Activated CD4-positive, alpha-beta T cell treated with anti-CD3 and anti-CD28 coated beads for 24 hours (primary cell): ENCODE data around the gene NDUFA13.

Experiments used
- DNase-seq, 2 donors: peaks; one replicate each; pipeline ENCODE4 v3.0.0-alpha.2; 2020; ENCODE audit warnings: low read depth in 2 of 2

Gene NDUFA13

DNA sequence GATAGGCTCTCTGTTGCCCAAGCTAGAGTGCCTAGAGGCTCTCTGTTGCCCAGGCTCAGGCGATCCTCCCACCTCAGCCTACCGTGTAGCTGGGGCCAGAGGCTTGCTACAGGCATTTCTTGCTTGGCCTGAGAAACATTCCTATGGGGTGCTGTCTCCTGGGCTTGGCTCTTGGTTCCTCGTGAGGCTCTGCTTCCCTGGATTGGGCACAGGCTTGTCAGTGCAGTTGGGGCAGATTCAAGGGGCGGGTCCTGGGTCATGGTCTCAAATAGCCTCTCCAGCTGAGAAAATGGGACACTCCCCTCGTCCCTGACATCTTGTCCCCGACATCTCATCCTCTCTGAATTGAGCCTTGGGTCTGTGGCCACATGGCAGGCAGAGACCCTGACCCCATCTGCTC is 5.6 kb upstream of the NDUFA13 start:
- DNase-seq = no peak

- no peak for DNase-seq
Observed at GRCh38 chr19:19513682-19514081, 2.3 kb upstream of the NDUFA13 start.

DNA sequence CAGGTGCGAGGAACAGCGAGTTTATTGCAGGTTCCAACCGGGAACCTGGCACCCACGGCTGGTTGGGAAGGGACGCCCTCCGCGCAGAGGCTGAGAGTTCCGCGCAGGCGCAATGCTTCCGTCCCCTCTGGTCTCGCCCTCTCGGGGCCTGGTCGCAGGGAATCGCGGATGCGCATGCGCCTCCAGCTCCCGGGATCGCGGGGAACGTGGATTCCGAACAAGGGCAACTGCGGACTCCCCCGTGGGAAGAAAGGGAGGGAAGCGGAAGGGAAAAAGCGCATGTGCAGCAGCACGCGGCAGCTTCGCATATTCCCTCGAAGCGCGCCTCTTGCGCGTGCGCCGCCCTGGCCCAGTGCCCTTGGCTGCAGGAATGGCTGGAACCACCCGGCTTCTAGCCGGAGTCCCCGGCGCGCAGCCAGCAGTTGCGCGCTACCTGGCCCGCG is 1.8 kb upstream of the NDUFA13 start:
- DNase-seq = no peak

DNA sequence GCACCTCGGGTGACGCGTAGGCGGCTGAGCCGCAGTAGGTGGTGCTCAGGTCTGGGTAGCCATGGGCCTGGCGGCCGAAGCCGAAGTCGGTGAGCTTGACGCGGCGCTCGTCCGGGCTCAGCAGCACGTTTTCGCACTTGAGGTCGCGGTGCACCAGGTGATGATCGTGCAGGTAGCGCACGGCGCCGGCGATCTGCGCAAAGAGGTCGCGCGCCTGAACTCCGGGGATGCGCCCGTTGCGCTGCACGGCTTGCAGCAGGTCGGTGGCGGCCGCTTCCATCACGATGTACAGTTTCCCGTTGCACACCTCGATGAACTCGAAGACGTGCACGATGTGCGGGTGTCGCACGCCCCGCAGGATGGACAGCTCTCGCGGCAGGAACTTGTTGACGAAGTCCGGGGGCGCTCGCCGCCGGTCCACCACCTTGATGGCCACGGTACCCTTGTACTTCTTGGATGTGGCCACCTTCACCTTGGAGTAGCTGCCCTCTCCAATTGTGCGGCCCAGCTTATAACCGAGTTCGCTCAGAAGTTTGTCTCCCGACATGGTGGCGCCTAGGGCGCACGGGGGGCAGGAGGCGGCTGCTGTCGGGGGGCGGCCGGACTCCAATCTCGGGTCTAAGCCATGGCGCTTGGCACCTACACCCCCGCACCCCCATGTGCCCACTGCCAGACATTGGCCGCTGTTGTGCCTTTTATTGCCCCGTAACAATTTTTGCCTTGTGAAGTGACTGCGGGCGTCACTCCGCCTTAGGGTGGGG is 964 bp upstream of the NDUFA13 start, which contains the start of gene TSSK6:
Gene TSSK6 (minus strand): TSS at position 668 of the 761 bp plus-strand sequence. CDS start 121 bp downstream, at position 547.
- no peak for DNase-seq

DNA sequence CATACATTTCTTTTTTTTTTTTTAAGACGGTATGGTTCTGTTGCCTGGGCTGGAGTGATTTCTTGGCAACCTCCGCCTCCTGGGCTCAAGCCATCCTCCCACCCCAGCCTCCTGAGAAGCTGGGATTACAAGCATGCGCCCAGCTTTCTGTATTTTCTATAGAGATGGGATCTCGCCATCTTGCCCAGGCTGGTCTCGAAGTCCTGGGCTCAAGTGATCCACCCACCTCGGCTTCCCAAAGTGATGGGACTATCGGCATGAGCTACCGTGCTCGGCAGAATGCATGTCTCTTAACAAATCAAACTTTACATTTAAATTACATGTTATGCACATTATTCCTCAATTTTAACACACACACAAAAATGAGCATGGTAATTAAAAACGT is 1.2 kb downstream of the NDUFA13 start:
- DNase-seq = no peak

GRCh38 chr19:19520989-19521388 is 5.0 kb downstream of the NDUFA13 start:
- DNase-seq = no peak

DNA sequence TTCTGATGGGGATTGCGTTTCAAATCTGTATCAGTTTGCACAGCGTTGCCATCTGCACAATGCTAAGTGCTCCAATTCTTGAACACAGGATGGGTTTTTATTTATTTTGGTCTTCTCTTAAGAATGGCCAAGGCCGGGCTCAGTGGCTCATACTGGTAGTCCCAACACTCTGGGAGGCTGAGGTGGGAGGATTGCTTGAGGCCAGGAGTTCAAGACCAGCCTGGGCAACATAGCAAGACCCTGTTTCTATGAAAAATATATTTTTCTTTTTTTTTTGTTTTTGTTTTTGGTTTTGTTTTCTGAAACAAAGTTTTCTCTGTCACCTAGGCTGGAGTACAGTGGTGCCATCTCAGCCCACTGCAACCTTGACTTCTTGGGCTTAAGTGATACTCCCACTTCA is 7.2 kb downstream of the NDUFA13 start:
- no peak for DNase-seq

DNA sequence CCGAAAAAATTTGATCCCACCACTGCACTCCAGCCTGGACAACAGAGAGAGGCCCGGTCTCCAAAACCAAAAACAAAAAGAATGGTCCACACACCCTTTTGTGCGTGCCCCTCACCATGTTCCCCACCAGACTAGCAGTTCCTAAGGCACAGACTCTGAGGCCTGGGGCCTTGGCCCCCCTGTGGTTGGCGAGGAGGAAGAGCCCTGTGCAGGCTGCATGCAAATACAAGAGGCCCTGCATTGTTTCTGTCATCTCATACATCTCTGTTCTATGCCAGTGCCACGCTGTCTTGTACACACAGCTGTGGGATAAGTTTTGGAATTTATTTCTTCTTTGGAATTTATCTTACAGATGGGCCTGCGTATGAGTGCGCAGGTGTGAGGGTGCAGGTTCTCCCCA is 8.0 kb downstream of the NDUFA13 start:
- DNase-seq = no peak

DNA sequence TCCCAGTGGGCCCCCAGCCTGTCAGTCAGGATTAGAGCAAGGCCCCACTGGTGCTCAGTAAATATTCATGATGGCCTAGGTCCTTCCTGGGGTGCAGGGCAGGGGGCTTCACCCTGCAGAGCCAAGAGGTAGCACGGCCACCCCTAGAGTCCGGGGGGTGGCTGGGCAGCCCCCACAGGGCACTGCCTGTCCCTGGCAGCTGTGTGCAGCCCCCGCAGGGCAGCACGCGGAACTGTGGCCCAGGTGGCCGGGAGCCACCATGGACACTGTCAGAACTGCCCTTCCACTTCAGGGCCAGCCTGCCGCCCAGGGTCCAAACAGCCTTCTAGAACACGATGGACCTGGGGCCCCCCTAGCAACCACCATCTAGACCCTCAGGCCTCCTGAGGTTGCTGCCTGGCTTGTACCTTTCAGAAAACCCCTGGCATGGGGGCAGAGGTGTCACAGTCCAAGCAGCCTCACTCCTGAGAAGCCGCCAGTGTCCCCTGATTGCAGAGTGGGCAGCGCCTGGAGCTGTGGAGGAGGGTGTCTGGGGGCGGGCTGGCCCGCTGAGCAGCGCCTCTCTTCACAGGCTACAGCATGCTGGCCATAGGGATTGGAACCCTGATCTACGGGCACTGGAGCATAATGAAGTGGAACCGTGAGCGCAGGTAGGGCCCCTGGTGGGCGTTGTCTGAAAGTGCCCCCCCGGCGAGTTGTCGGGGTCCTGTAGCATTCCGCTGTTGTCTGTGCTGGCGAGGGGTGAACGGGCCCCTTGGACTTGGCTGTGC is 9.8 kb downstream of the NDUFA13 start:
- no peak for DNase-seq

GRCh38 chr19:19526581-19527370 is 10.8 kb downstream of the NDUFA13 start:
- DNase-seq = no peak

DNA sequence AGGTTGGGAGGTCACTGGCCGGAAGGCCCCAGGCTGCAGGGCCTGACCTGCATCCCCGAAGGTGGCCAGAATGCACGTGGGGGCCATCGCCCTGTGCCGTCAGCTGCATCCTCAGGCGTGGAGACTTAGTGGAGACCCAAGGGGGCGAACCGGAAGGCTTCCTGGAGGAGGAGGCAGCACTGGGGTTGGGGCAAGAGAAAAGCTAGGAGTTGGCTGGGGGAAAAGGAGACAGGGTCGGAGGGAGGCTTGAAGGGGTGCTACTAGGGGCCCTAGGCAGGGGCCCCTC is 11.3 kb downstream of the NDUFA13 start:
- DNase-seq = no peak

- DNase-seq = no peak
Observed at GRCh38 chr19:19527674-19528625, 11.9 kb downstream of the NDUFA13 start.

DNA sequence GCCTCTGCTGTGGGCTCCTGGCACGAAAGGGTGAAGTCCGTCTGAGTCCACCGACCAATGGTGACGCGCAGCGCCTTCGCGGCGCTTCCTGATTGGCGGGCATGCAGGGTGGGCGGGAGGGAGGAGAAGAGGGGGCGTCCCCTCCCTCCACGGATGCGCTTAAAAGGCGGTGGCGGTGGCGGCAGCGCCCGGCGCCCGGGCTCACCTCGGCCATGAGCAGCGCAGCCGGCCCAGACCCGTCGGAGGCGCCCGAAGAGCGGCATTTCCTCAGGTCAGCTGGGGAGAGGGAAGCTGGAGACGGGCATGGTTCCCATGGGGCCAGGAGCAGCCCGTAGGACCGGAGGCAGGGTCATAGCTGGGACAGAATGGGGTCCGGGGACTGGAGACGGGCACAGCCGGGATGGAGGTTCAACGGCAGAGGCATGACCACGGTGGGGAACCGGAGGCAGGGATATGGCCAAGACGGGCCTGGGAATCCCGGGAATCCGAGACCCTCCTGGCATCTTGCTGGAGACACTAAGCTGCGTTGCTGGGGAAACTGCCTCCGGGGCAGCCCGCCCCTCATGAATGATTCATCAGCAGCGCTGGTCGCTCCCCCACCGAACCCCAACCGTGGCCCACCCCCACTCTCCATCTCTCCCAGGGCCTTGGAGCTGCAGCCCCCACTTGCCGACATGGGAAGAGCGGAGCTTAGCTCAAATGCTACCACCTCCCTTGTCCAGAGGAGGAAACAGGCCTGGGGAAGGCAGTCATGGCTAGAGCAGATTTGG is 12.9 kb downstream of the NDUFA13 start, which contains the start of gene YJEFN3:
Gene YJEFN3 (plus strand): TSS at position 191 of the 770 bp plus-strand sequence. CDS start 22 bp downstream, at position 213.
- no peak for DNase-seq

GRCh38 chr19:19529783-19530422 is 13.9 kb downstream of the NDUFA13 start:
- no peak for DNase-seq

DNA sequence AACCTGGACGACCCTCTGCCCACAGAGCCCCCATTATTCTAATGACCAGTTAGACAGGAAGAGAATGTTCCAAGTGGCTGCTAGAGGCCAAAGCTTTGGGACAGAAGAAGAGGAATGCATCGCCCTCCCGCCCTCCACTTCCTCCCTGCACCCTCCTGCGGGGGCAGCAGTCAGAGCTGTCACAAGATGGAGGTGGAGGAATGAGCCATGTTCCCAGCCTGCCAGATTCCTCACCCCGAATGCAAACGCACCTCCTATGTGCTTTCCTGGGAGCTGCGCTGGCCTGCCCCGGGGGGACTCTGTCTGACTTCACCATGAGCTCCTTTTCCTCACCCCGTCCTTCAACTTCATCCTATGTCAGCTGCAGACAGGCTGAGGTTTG is 14.4 kb downstream of the NDUFA13 start:
- no peak for DNase-seq

DNA sequence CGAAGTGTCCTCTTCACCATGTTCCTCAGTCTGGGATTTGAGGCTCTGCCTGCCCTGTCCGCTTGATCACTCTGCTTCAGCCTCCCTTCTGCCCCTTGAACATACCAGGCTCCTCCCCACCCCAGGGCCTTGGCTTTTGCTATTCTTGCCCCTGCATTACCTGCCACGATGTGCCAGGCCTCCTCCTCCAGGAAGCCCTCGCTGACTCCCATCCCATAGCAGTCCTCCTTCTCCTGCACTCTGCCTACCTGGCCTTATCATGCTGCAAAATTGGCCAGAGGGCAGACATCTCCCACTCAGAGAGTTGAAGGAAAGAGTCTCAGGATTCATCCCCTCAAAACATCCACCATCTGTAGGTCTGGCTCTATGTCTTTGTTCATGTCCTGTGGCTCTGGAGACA is 14.9 kb downstream of the NDUFA13 start:
- DNase-seq = no peak

DNA sequence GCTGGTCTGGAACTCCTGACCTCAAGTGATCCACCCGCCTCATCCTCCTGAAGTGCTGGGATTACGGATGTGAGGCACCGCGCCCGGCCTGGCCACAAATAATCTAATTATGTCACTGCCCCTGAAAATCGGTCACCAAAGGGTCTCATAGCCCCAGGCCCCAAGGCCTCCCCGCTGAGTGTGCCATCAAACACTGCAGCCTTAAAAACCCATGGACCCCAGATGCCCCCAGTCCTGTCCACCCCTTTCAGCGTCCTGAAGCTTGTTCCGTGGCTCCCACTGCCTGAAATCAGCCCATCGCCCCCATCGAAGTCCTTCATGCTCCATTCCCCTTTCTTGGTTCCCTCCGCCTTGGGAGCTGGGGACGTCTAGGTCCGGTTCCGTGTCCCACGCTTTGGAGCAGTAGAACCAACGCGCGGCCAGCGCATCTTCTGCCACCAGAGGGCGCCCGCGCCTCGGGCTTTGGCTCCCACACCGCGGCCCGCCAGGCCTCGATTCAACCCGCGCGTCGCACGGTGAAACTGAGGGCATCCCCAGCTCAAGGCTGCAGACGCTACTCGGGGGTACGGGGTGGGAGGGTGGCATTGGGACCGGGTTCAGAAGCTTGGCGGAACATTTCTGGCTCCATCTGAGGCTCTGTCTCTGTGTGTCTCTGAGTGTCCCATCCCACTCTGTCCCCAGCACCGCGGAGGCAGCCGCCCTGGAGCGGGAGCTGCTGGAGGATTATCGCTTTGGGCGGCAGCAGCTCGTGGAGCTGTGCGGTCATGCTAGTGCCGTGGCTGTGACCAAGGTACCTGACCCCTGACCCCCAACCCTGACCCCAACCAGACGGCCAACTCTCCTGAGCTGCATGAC is 16.2 kb downstream of the NDUFA13 start:
- DNase-seq = peak; percentile 84 to 87

DNA sequence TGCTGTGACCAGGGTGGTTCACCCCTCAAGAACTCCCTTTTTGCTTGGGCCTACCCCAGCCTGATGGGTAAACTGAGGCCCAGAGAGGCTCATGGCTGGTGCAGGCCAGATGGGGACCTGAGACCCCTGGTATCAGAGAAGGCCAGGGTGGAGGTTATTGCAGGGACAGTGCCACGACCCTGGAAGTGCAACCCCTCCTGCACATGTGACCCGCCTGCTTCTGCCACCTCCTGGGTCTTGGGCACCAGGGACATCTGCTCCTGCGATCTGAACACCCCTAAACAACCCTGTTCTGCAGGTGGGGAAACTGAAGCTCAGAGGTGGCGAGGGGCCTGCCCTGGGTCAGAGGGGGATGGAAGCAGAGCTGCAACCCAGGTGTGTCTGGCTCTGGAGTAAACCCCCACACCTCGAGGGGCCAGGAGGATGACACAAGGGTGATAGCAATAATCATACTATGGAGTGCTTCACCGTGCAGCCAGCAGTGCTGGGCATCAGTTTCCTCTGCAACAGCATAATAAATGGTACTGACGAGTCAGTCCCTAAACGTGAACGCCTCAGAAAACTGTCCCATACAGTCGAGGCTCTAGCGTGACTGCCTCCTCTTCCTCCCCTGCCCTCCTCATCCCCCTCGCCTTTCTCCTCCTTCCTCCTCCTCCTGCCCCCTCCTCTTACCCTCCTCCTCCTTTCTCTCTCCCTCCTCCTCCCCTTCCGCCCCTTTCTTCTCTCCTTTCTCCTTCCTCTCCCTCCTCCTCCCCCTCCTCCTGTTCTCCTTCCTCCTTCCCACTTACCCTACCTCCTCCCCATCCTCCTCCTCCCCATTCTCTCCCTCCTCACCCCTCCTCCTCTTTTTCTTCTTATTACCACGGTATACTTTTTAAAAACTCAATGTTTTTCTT is 17.0 kb downstream of the NDUFA13 start:
- DNase-seq = no peak
